ENCODE measurements around the gene ADGRL3. TPM values are rescaled to one million over a fixed set of nuclear protein-coding genes. Genes with fewer than 3 reads are reported as not detected.
A peak's percentile ranks its signal among the peaks of the same experiment; 100 is the strongest.

Gene ADGRL3
- total and polyA plus RNA-seq, 12 donors, result 2.4 to 182 (median 22.1) TPM

- Histone ChIP-seq H3K9me3 (replicated peaks in 1 of 3) (no peaks in the 10 kb centered on the region), H3K27ac (peak overlapping the region in 2 of 5 donors; percentile 10 to 43), H3K36me3 (replicated peaks in 1 of 2) (no peaks in the 10 kb centered on the region), H3K27me3 (no peaks in the 10 kb centered on the region), H3K4me1 (replicated peaks in 1 of 2) (peaks cover 0 to 8% of the 10 kb centered on the region in 2 donors), H3K4me3 (peak overlapping the region in 3 of 4 donors; percentile 22 to 69 (median 61))
- DNase-seq, result peak in 2 of 7 donors; percentile 11 to 28
- 1 to 4% (median 2%) methylated on average over 15 to 28 of the region's 28 CpGs for whole genome bisulfite sequencing, 4 donors
- TF ChIP-seq CTCF (IDR thresholded peaks at IDR 0.05) (no peak), POLR2A (IDR thresholded peaks at IDR 0.05) (no peak)
- intact Hi-C loops (cut with DNase I), result no loop called here
Measured at GRCh38 chr4:61201561-61201960, 1.4 kb downstream of the ADGRL3 start.

GRCh38 chr4:61201961-61202637 is 2.0 kb downstream of the ADGRL3 start:
- Histone ChIP-seq H3K9me3 (replicated peaks in 1 of 3) (no peaks in the 10 kb centered on the region), H3K4me3 (peak overlapping the region in 3 of 4 donors; percentile 22 to 69 (median 61)), H3K27ac (peak overlapping the region in 3 of 5 donors; percentile 24 to 44 (median 29)), H3K27me3 (no peaks in the 10 kb centered on the region), H3K36me3 (replicated peaks in 1 of 2) (no peaks in the 10 kb centered on the region), H3K4me1 (replicated peaks in 1 of 2) (peaks cover 0 to 8% of the 10 kb centered on the region in 2 donors)
- intact Hi-C loops (cut with DNase I), result no loop called here
- DNase-seq, result peak in 5 of 7 donors; percentile 22 to 39 (median 26)
- TF ChIP-seq POLR2A (IDR thresholded peaks at IDR 0.05), result no peak
- no peak for TF ChIP-seq CTCF (IDR thresholded peaks at IDR 0.05)
- 1 to 2% (median 1%) methylated on average over 11 to 51 of the region's 51 CpGs for WGBS, 4 donors

GRCh38 chr4:61202638-61203435 is 2.7 kb downstream of the ADGRL3 start:
- H3K4me3 ChIP-seq, result peak overlapping the region in 2 of 4 donors; percentile 61 to 69
- no peaks in the 10 kb centered on the region for H3K27me3 ChIP-seq
- no peak for TF ChIP-seq CTCF (IDR thresholded peaks at IDR 0.05)
- peak in 1 of 2 donors; percentile 39 for TF ChIP-seq POLR2A (IDR thresholded peaks at IDR 0.05)
- peak in 4 of 7 donors; percentile 18 to 49 (median 29) for DNase-seq
- H3K27ac ChIP-seq, result peak overlapping the region in 3 of 5 donors; percentile 24 to 44 (median 29)
- WGBS, 4 donors, result 0 to 3% (median 1%) methylated on average over 7 to 41 of the region's 41 CpGs
- intact Hi-C loops (cut with DNase I), result no loop called here
- H3K4me1 ChIP-seq (replicated peaks in 1 of 2), result peaks cover 0 to 8% of the 10 kb centered on the region in 2 donors
- no peaks in the 10 kb centered on the region for H3K36me3 ChIP-seq (replicated peaks in 1 of 2)
- H3K9me3 ChIP-seq (replicated peaks in 1 of 3), result no peaks in the 10 kb centered on the region

- no peaks in the 10 kb centered on the region for H3K9me3 ChIP-seq (replicated peaks in 1 of 3)
- WGBS, 4 donors, result 39 to 49% (median 43%) methylated on average over 3 of the region's 3 CpGs
- TF ChIP-seq POLR2A (IDR thresholded peaks at IDR 0.05), result no peak
- no peak for TF ChIP-seq CTCF (IDR thresholded peaks at IDR 0.05)
- peaks cover 0 to 8% of the 10 kb centered on the region in 2 donors for H3K4me1 ChIP-seq (replicated peaks in 1 of 2)
- intact Hi-C loops (cut with DNase I), result no loop called here
- DNase-seq, result no peak
- peak overlapping the region in 1 of 4 donors; percentile 69 for H3K4me3 ChIP-seq
- H3K36me3 ChIP-seq (replicated peaks in 1 of 2), result no peaks in the 10 kb centered on the region
- H3K27ac ChIP-seq, result peak overlapping the region in 1 of 5 donors; percentile 44
- H3K27me3 ChIP-seq, result no peaks in the 10 kb centered on the region
Measured at GRCh38 chr4:61203436-61203790, 3.3 kb downstream of the ADGRL3 start.

Data from adrenal gland (tissue), 12 donors.